Measurements from ENCODE around the gene ARHGAP1.
"Not testable (repeated sequence)": the region's sequence is repeated elsewhere in the genome, so short reads cannot be mapped to it uniquely, and the experiment has no call there.

Gene ARHGAP1

DNA sequence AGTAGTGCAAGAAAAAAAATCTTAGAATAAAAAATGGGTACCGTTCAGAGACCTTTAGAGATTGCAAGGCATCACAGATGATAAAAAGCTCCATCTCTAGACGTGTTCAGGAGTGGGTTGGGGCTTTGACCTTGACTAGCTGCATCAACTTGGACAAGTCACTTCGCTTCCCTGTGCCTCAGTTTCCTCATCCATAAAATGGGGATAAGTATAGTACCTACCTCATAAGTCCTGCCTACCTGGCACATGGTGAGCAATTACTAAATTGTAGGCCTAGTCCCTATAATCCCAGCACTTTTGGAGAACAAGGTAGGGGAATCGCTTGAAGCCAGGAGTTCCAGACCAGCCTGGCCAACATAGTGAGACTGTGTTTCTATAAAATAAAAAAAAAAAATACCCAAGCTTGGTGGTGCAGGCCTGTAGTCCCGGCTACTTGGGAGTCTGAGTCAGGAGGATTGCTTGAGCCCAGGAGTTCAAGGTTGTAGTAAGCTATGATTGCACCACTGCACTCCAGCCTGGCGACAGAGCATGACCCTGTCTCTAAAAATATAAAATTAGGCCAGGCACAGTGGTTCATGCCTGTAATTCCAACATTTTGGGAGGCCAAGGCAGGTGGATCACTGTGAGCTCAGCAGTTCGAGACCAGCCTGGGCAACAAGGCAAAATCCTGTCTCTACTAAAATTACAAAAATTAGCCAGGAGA is 12.6 kb upstream of the ARHGAP1 start:
- Histone ChIP-seq H3K36me3 (ENCODE audit: low read depth) (0 out of 2 replicates have a peak, but pooled peaks cover 4% of the 10 kb centered on the region), H3K4me1 (ENCODE audit: insufficient read depth, poor library complexity, severe bottlenecking) (peaks cover 12% of the 10 kb centered on the region), H3K27ac (ENCODE audit: poor library complexity, severe bottlenecking) (no peak overlapping the region), H3K9me3 (ENCODE audit: severe bottlenecking) (no peaks in the 10 kb centered on the region), H3K4me3 (ENCODE audit: severe bottlenecking) (no peak overlapping the region), H3K27me3 (ENCODE audit: insufficient read depth, poor library complexity, severe bottlenecking) (no peaks in the 10 kb centered on the region)
- no peak for DNase-seq (ENCODE audit: low spot score)
- TF ChIP-seq, protein P1, sequence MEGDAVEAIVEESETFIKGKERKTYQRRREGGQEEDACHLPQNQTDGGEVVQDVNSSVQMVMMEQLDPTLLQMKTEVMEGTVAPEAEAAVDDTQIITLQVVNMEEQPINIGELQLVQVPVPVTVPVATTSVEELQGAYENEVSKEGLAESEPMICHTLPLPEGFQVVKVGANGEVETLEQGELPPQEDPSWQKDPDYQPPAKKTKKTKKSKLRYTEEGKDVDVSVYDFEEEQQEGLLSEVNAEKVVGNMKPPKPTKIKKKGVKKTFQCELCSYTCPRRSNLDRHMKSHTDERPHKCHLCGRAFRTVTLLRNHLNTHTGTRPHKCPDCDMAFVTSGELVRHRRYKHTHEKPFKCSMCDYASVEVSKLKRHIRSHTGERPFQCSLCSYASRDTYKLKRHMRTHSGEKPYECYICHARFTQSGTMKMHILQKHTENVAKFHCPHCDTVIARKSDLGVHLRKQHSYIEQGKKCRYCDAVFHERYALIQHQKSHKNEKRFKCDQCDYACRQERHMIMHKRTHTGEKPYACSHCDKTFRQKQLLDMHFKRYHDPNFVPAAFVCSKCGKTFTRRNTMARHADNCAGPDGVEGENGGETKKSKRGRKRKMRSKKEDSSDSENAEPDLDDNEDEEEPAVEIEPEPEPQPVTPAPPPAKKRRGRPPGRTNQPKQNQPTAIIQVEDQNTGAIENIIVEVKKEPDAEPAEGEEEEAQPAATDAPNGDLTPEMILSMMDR (IDR thresholded peaks at IDR 0.05; ENCODE audit: poor library complexity, severe bottlenecking) = no peak
- ATAC-seq (ENCODE audit: low read depth) = no peak

DNA sequence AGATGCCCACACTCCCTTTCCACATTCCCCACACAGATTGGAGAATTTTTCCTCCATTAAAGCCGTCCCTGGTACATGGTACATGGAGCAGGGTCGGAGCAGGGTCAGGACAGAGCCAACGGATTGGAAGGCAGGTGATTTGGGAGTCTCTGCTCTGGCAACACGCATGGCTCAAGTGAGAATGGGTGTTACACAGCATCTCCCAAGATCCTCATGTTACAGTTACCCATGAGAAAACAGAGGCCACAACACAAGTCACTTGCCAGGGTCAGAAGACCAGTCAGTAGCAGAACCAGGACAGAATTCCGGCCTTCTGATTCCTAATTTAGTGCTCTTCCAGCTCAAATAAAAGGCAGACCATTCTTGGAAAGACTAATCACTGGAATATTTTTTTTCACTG is 10.9 kb upstream of the ARHGAP1 start:
- H3K4me3 ChIP-seq (ENCODE audit: severe bottlenecking) = no peak overlapping the region
- H3K27ac ChIP-seq (ENCODE audit: poor library complexity, severe bottlenecking) = peak overlapping the region; percentile 1
- no peaks in the 10 kb centered on the region for H3K27me3 ChIP-seq (ENCODE audit: insufficient read depth, poor library complexity, severe bottlenecking)
- ATAC-seq (ENCODE audit: low read depth) (no peak), DNase-seq (ENCODE audit: low spot score) (no peak)
- no peaks in the 10 kb centered on the region for H3K9me3 ChIP-seq (ENCODE audit: severe bottlenecking)
- TF ChIP-seq, protein P1 (IDR thresholded peaks at IDR 0.05; ENCODE audit: poor library complexity, severe bottlenecking) = no peak
- peaks cover 7% of the 10 kb centered on the region for H3K4me1 ChIP-seq (ENCODE audit: insufficient read depth, poor library complexity, severe bottlenecking)
- H3K36me3 ChIP-seq (ENCODE audit: low read depth) = 0 out of 2 replicates have a peak, but pooled peaks cover 4% of the 10 kb centered on the region

DNA sequence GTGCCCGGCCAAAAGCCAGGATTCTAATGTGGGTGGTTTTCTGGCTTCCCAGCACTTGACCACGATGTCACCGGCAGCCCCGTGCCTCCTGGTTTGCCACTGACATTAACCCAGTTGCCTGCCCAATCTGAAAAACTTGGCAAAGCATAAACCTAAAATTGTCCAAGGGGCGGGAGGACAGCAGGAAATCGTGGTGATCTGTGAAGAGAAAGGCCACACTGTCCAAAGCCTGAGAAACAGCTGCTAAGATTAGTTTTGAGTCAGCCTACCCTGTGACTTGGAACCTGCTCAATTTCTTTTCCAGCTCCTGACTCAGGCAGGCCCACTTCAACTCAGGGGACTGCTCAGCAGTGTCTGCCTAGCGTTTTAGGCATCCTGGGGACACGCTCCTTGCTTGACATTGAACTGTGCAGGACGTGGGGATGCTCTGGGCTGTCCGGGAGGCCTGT is 10.4 kb upstream of the ARHGAP1 start:
- Histone ChIP-seq H3K27ac (ENCODE audit: poor library complexity, severe bottlenecking) (peak overlapping the region; percentile 1), H3K4me3 (ENCODE audit: severe bottlenecking) (no peak overlapping the region), H3K4me1 (ENCODE audit: insufficient read depth, poor library complexity, severe bottlenecking) (peaks cover 7% of the 10 kb centered on the region), H3K27me3 (ENCODE audit: insufficient read depth, poor library complexity, severe bottlenecking) (no peaks in the 10 kb centered on the region), H3K9me3 (ENCODE audit: severe bottlenecking) (no peaks in the 10 kb centered on the region), H3K36me3 (ENCODE audit: low read depth) (peaks cover 8% of the 10 kb centered on the region)
- TF ChIP-seq, protein P1 (IDR thresholded peaks at IDR 0.05; ENCODE audit: poor library complexity, severe bottlenecking) = no peak
- no peak for DNase-seq (ENCODE audit: low spot score)
- peak; percentile 42; the same call in 1 of the 3 replicates for ATAC-seq (ENCODE audit: low read depth)

DNA sequence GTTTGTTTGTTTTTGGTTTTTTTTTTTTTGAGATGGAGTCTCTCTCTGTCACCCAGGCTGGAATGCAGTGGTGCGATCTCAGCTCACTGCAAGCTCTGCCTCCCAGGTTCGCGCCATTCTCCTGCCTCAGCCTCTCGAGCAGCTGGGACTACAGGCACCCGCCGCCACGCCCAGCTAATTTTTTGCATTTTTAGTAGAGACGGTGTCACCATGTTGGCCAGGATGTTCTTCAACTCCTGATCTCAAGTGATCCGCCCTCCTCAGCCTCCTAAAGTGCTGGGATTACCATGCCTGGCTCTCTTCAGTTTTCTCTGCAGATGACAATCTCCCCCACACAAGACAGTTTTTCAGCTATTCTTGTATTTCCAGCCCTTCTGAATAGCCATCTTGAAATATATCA is 8.9 kb upstream of the ARHGAP1 start:
- not testable (repeated sequence) for ATAC-seq (ENCODE audit: low read depth); H3K4me3 ChIP-seq (ENCODE audit: severe bottlenecking); DNase-seq (ENCODE audit: low spot score)

DNA sequence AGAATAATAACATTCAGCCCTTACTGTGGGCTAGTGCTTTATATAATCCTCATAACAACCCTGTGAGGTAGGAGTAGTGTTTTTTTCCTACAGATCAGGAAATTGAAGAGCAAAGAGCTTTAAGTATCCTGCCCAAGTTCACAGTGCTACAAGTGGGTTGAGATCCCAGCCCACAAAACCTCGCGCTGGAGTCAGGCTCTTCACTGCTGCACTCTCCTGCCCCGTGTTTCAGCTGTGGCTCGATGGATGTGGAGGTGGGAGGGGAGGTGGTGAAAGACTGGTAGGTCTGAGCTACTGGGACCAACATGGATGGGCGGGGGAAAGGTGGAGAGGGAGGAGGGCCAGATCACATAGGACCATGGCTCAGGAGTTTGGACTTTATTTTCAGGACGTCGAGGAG is 6.5 kb upstream of the ARHGAP1 start:
- TF ChIP-seq, protein P1 (IDR thresholded peaks at IDR 0.05; ENCODE audit: poor library complexity, severe bottlenecking) = no peak
- H3K4me3 ChIP-seq (ENCODE audit: severe bottlenecking) = no peak overlapping the region
- peaks cover 34% of the 10 kb centered on the region for H3K36me3 ChIP-seq (ENCODE audit: low read depth)
- no peaks in the 10 kb centered on the region for H3K4me1 ChIP-seq (ENCODE audit: insufficient read depth, poor library complexity, severe bottlenecking)
- no peaks in the 10 kb centered on the region for H3K27me3 ChIP-seq (ENCODE audit: insufficient read depth, poor library complexity, severe bottlenecking)
- no peaks in the 10 kb centered on the region for H3K9me3 ChIP-seq (ENCODE audit: severe bottlenecking)
- no peak for ATAC-seq (ENCODE audit: low read depth)
- H3K27ac ChIP-seq (ENCODE audit: poor library complexity, severe bottlenecking) = no peak overlapping the region
- no peak for DNase-seq (ENCODE audit: low spot score)

More for the DNA sequence above, 8.9 kb upstream of the ARHGAP1 start:
- not testable (repeated sequence) for H3K4me1 ChIP-seq (ENCODE audit: insufficient read depth, poor library complexity, severe bottlenecking); H3K27me3 ChIP-seq (ENCODE audit: insufficient read depth, poor library complexity, severe bottlenecking); H3K27ac ChIP-seq (ENCODE audit: poor library complexity, severe bottlenecking); H3K9me3 ChIP-seq (ENCODE audit: severe bottlenecking)
- H3K36me3 ChIP-seq (ENCODE audit: low read depth) = peaks cover 17% of the 10 kb centered on the region
